Heart left ventricle (tissue), 16 donors: ENCODE data around the gene PPM1M. TPM values are rescaled to one million over a fixed set of nuclear protein-coding genes. Genes with fewer than 3 reads are reported as not detected.
A peak's percentile ranks its signal among the peaks of the same experiment; 100 is the strongest.

Experiments
- ATAC-seq, 4 donors: fragments of 200-7000 bp; cut with Tn5 transposase; one replicate each; pipeline ENCODE4 v1.9.1; 2020 to 2022; ENCODE audit warnings: moderate library complexity in 4 of 4, mild to moderate bottlenecking in 3 of 4, moderate number of reproducible peaks in 1 of 4
- DNase-seq, 5 donors: peaks; one replicate each; pipeline ENCODE4 v3.0.0-alpha.2; 2020
- H3K27ac ChIP-seq, 12 donors: fragments of 200-600 bp; sonication (generic) in 4 of 12; one replicate each; pipeline versions ENCODE4 v1.5.0 to v1.8.0; 2016 to 2022; ENCODE audit warnings: mild to moderate bottlenecking in 2 of 12
- H3K27me3 ChIP-seq, 9 donors: fragments of 200-600 bp; sonication (generic) in 2 of 9; one replicate each; pipeline versions ENCODE4 v1.5.1 to v1.8.0; 2016 to 2022; ENCODE audit warnings: mild to moderate bottlenecking in 3 of 9
- H3K36me3 ChIP-seq, 9 donors: fragments of 200-600 bp; sonication (generic) in 2 of 9; one replicate each; pipeline versions ENCODE4 v1.5.0 to v1.8.0; 2018 to 2022; ENCODE audit warnings: mild to moderate bottlenecking in 2 of 9
- H3K4me1 ChIP-seq, 12 donors: fragments of 200-600 bp; sonication (generic) in 4 of 12; one replicate each; pipeline versions ENCODE4 v1.5.0 to v1.8.0; 2016 to 2022; ENCODE audit warnings: mild to moderate bottlenecking in 3 of 12
- H3K4me3 ChIP-seq, 12 donors: fragments of 200-600 bp; sonication (generic) in 4 of 12; one replicate each; pipeline versions ENCODE4 v1.5.0 to v1.8.0; 2017 to 2022; ENCODE audit warnings: mild to moderate bottlenecking in 9 of 12, moderate library complexity in 4 of 12
- H3K9me3 ChIP-seq, 12 donors: fragments of 200-600 bp; sonication (generic) in 4 of 12; one replicate each; pipeline versions ENCODE4 v1.5.0 to v1.8.0; 2016 to 2022; ENCODE audit warnings: mild to moderate bottlenecking in 1 of 12
- POLR2A ChIP-seq, 2 donors: fragments of 450-650 bp; IDR thresholded peaks; one replicate each; pipeline ENCODE4 v1.6.1; 2017; ENCODE audit warnings: antibody characterized with exemption in 2 of 2, mild to moderate bottlenecking in 2 of 2, moderate library complexity in 2 of 2
- WGBS, 4 donors: extraction: QIAGEN DNeasy Blood & Tissue Kit in 2 of 4; methylation state at CpG; one replicate each; pipeline versions ENCODE4 v1.1.5 to v1.1.7; 2013 to 2018; 5-methylcytosine and 5-hydroxymethylcytosine counted together
- intact Hi-C, 10 donors: fragments of 100-400 bp; cut with DNase I; formaldehyde crosslinking; loops; one replicate each; pipeline versions ENCODE4 v1.11.1 to v1.14.2; 2022
- polyA plus RNA-seq, 2 donors: library from polyadenylated mRNA; stranded (reverse); fragments of 200-250 nt; gene quantifications; one replicate each; pipeline ENCODE4 v1.2.3, GENCODE V29; 2013
- total RNA-seq, 9 donors: library from RNA; depleted of rRNA in 2 of 9; stranded (reverse); fragments of >200 nt in 2 of 9; fragmentation: NEBNext Ultra II Directional in 3 of 9; extraction: Animal tissue kit (Norgen Biotek cat#: 25700) in 3 of 9; gene quantifications; one replicate each; pipeline versions ENCODE4 v1.1.0 to v1.2.4, GENCODE V29; 2016 to 2023
- TF ChIP-seq, protein P1 (sequence below), 12 donors: fragments of 200-600 bp; sonication (generic) in 4 of 12; IDR thresholded peaks; one replicate each; pipeline versions ENCODE4 v1.5.0 to v1.8.0; 2018 to 2022; ENCODE audit warnings: antibody characterized with exemption in 12 of 12, mild to moderate bottlenecking in 5 of 12
- donor health status: ischemic (EF 13 %, LVEDD 7.1; RV severe dilation, severe dysfunction).
- donor health status: healthy with polysubstance abuse.
- donor health status: DM: no; HTN: yes; CAD: no.
- donor health status: DM: no; HTN: no; CAD: no.
- donor health status: ischemic (EF 25% LVEDD 6.9; RV normal size, moderate dysfunction).
- donor health status: ischemic (EF 25% LVEDD 5.7; RV mildly dilated, moderate dysfunction).
- donor health status: healthy.
- donor health status: DM: yes; HTN: yes; CAD: no.
- donor health status: ischemic (EF 35%, LVEDD 5.7; RV mildly dilated, moderate dysfunction).
- donor health status: nonischemic (EF 11% LVEDD 7.7; RV severe dilation, severe dysfunction).
- donor health status: DM: yes; HTN: yes; CAD: no.
- donor health status: PGD.
- donor health status: ischemic (EF 29% LVEDD 5.4; RV normal size, mild dysfunction).
- donor health status: nonischemic (EF 23%, LVEDD 6.1; RV moderate dilation, normal function).

Gene PPM1M
- total and polyA plus RNA-seq, 11 donors = 5.6 to 30.2 (median 7.3) TPM

GRCh38 chr3:52240886-52241370 lies 4.6 kb upstream of the PPM1M start:
- no peak for TF ChIP-seq POLR2A (IDR thresholded peaks at IDR 0.05)
- TF ChIP-seq, protein P1, sequence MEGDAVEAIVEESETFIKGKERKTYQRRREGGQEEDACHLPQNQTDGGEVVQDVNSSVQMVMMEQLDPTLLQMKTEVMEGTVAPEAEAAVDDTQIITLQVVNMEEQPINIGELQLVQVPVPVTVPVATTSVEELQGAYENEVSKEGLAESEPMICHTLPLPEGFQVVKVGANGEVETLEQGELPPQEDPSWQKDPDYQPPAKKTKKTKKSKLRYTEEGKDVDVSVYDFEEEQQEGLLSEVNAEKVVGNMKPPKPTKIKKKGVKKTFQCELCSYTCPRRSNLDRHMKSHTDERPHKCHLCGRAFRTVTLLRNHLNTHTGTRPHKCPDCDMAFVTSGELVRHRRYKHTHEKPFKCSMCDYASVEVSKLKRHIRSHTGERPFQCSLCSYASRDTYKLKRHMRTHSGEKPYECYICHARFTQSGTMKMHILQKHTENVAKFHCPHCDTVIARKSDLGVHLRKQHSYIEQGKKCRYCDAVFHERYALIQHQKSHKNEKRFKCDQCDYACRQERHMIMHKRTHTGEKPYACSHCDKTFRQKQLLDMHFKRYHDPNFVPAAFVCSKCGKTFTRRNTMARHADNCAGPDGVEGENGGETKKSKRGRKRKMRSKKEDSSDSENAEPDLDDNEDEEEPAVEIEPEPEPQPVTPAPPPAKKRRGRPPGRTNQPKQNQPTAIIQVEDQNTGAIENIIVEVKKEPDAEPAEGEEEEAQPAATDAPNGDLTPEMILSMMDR (IDR thresholded peaks at IDR 0.05) = no peak
- ATAC-seq = no peak
- Histone ChIP-seq H3K4me1 (peaks cover 10 to 75% (median 39%) of the 10 kb centered on the region in 12 donors), H3K36me3 (no peaks in the 10 kb centered on the region), H3K27ac (peak overlapping the region in 4 of 12 donors; percentile 89 to 96 (median 91)), H3K9me3 (no peaks in the 10 kb centered on the region), H3K4me3 (no peak overlapping the region), H3K27me3 (no peaks in the 10 kb centered on the region)
- 91 to 94% (median 93%) methylated on average over 4 of the region's 4 CpGs for WGBS, 4 donors
- intact Hi-C loops = no loop called here
- DNase-seq = no peak

GRCh38 chr3:52242039-52242438 lies 3.5 kb upstream of the PPM1M start:
- 90 to 98% (median 95%) methylated on average over 1 of the region's 1 CpG for WGBS, 4 donors
- no peak for DNase-seq
- TF ChIP-seq POLR2A (IDR thresholded peaks at IDR 0.05) = no peak
- TF ChIP-seq, protein P1 (IDR thresholded peaks at IDR 0.05) = no peak
- Histone ChIP-seq H3K4me1 (peaks cover 10 to 75% (median 34%) of the 10 kb centered on the region in 12 donors), H3K4me3 (no peak overlapping the region), H3K9me3 (no peaks in the 10 kb centered on the region), H3K27me3 (no peaks in the 10 kb centered on the region), H3K27ac (no peak overlapping the region), H3K36me3 (no peaks in the 10 kb centered on the region)
- intact Hi-C loops = no loop called here
- ATAC-seq = no peak

- DNase-seq (peak in 1 of 5 donors; percentile 41), ATAC-seq (peak in 2 of 4 donors; percentile 33 to 41)
- Histone ChIP-seq H3K9me3 (no peaks in the 10 kb centered on the region), H3K4me3 (peak overlapping the region in 1 of 12 donors; percentile 76), H3K27ac (peak overlapping the region in 5 of 12 donors; percentile 24 to 98 (median 85)), H3K27me3 (no peaks in the 10 kb centered on the region), H3K4me1 (peaks cover 0 to 80% (median 18%) of the 10 kb centered on the region in 12 donors), H3K36me3 (peaks cover 0 to 14% (median 5%) of the 10 kb centered on the region in 9 donors)
- intact Hi-C loops = no loop called here
- TF ChIP-seq POLR2A (IDR thresholded peaks at IDR 0.05) = no peak
- TF ChIP-seq, protein P1 (IDR thresholded peaks at IDR 0.05) = no peak
- 81 to 88% (median 83%) methylated on average over 9 of the region's 9 CpGs for WGBS, 4 donors
Measured at GRCh38 chr3:52243791-52244628, 1.5 kb upstream of the PPM1M start.

GRCh38 chr3:52246264-52246620 lies 683 bp downstream of the PPM1M start:
- intact Hi-C loops = no loop called here
- Histone ChIP-seq H3K9me3 (no peaks in the 10 kb centered on the region), H3K4me1 (peaks cover 0 to 71% (median 9%) of the 10 kb centered on the region in 12 donors), H3K27ac (peak overlapping the region; percentile 36 to 98 (median 82)), H3K27me3 (no peaks in the 10 kb centered on the region), H3K36me3 (peaks cover 0 to 37% (median 25%) of the 10 kb centered on the region in 9 donors), H3K4me3 (peak overlapping the region; percentile 24 to 77 (median 66))
- 36 to 55% (median 44%) methylated on average over 5 to 8 of the region's 8 CpGs for WGBS, 4 donors
- TF ChIP-seq, protein P1 (IDR thresholded peaks at IDR 0.05) = no peak
- DNase-seq (no peak), ATAC-seq (no peak)
